Activated CD8-positive, alpha-beta T cell treated with anti-CD3 and anti-CD28 coated beads, Interleukin-2, amount 10 ng/mL, durations not matched to agents 7 days and 5 days (primary cell): ENCODE results near the gene FOXD4. TPM values are rescaled to one million over a fixed set of nuclear protein-coding genes. Genes with fewer than 3 reads are reported as not detected.
"Not testable (repeated sequence)": the region's sequence is repeated elsewhere in the genome, so short reads cannot be mapped to it uniquely, and the experiment has no call there.

Source experiments
- ATAC-seq: fragments of 150-1000 bp; cut with Tn5 transposase; one replicate; pipeline ENCODE4 v1.10.0; 2021; ENCODE audit warnings: moderate library complexity
- CTCF ChIA-PET: fragments of 350-600 bp; sonication (Branson Sonifier 250); formaldehyde crosslinking; loops from one replicate; lab custom pipeline; 2021; ENCODE audit warnings: antibody characterized with exemption; lab: Charles Lee
- POLR2A ChIA-PET: fragments of 350-600 bp; sonication (Branson Sonifier 250); formaldehyde crosslinking; loops from one replicate; lab custom pipeline; 2021; ENCODE audit warnings: antibody characterized with exemption; lab: Charles Lee
- DNase-seq: peaks from one replicate; pipeline ENCODE4 v3.0.0-alpha.2; 2020
- H3K27ac Mint-ChIP-seq: one replicate; pipeline ENCODE4 v1.8.0; 2021; ENCODE audit warnings: mild to moderate bottlenecking, mixed read lengths
- H3K27me3 Mint-ChIP-seq: one replicate; pipeline ENCODE4 v1.8.0; 2021; ENCODE audit warnings: low read depth, mixed read lengths
- H3K36me3 Mint-ChIP-seq: one replicate; pipeline ENCODE4 v1.8.0; 2021; ENCODE audit warnings: low read depth, mixed read lengths
- H3K4me1 Mint-ChIP-seq: one replicate; pipeline ENCODE4 v1.8.0; 2021; ENCODE audit warnings: low read depth, mixed read lengths
- H3K4me3 Mint-ChIP-seq: one replicate; pipeline ENCODE4 v1.8.0; 2021; ENCODE audit warnings: mild to moderate bottlenecking, mixed read lengths
- H3K9me3 Mint-ChIP-seq: one replicate; pipeline ENCODE4 v1.8.0; 2022; ENCODE audit warnings: mixed read lengths; ENCODE audit not compliant: insufficient read depth
- total RNA-seq, 2 experiments: library from RNA; stranded (reverse); gene quantifications; one replicate each; pipeline ENCODE4 v1.2.3, GENCODE V29; 2021

The FOXD4 gene
- total RNA-seq, 2 experiments from 2014 or later, result 0.52 TPM; not detected in 1

GRCh38 chr9:110672-111071 lies 7.5 kb downstream of the FOXD4 start:
- H3K9me3 Mint-ChIP-seq, H3K36me3 Mint-ChIP-seq, H3K4me3 Mint-ChIP-seq, ATAC-seq, DNase-seq, POLR2A ChIA-PET, CTCF ChIA-PET, H3K27ac Mint-ChIP-seq: not testable (repeated sequence)
- Mint-ChIP-seq H3K4me1 (peaks cover 12% of the 10 kb centered on the region), H3K27me3 (peaks cover 41% of the 10 kb centered on the region)

- CTCF ChIA-PET, ATAC-seq, H3K4me3 Mint-ChIP-seq, H3K27ac Mint-ChIP-seq, POLR2A ChIA-PET, H3K36me3 Mint-ChIP-seq, H3K4me1 Mint-ChIP-seq, H3K9me3 Mint-ChIP-seq, DNase-seq: not testable (repeated sequence)
- peaks cover 32% of the 10 kb centered on the region for H3K27me3 Mint-ChIP-seq
Measured at GRCh38 chr9:109540-109939, 8.7 kb downstream of the FOXD4 start.

- CTCF ChIA-PET, H3K9me3 Mint-ChIP-seq, H3K4me3 Mint-ChIP-seq, H3K27ac Mint-ChIP-seq, DNase-seq, POLR2A ChIA-PET, H3K36me3 Mint-ChIP-seq, ATAC-seq, H3K4me1 Mint-ChIP-seq: not testable (repeated sequence)
- peaks cover 33% of the 10 kb centered on the region for H3K27me3 Mint-ChIP-seq
Measured at GRCh38 chr9:108742-109495, 9.3 kb downstream of the FOXD4 start.

GRCh38 chr9:105991-106390 lies 12.2 kb downstream of the FOXD4 start:
- CTCF ChIA-PET, ATAC-seq, H3K9me3 Mint-ChIP-seq: not testable (repeated sequence)

GRCh38 chr9:100430-100829 lies 17.8 kb downstream of the FOXD4 start:
- CTCF ChIA-PET, H3K27me3 Mint-ChIP-seq, ATAC-seq, H3K4me3 Mint-ChIP-seq, H3K36me3 Mint-ChIP-seq, POLR2A ChIA-PET, DNase-seq, H3K27ac Mint-ChIP-seq, H3K9me3 Mint-ChIP-seq, H3K4me1 Mint-ChIP-seq: not testable (repeated sequence)

More at GRCh38 chr9:105991-106390, 12.2 kb downstream of the FOXD4 start:
- H3K4me1 Mint-ChIP-seq, H3K36me3 Mint-ChIP-seq, POLR2A ChIA-PET, DNase-seq, H3K27ac Mint-ChIP-seq, H3K4me3 Mint-ChIP-seq: not testable (repeated sequence)
- H3K27me3 Mint-ChIP-seq, result peaks cover 26% of the 10 kb centered on the region

- POLR2A ChIA-PET, H3K9me3 Mint-ChIP-seq, H3K4me3 Mint-ChIP-seq, ATAC-seq, H3K27ac Mint-ChIP-seq, DNase-seq, H3K36me3 Mint-ChIP-seq, H3K4me1 Mint-ChIP-seq, H3K27me3 Mint-ChIP-seq, CTCF ChIA-PET: not testable (repeated sequence)
Measured at GRCh38 chr9:99867-100266, 18.4 kb downstream of the FOXD4 start.

- ATAC-seq, POLR2A ChIA-PET: not testable (repeated sequence)
Measured at GRCh38 chr9:98775-99174, 19.4 kb downstream of the FOXD4 start.

GRCh38 chr9:94992-95391 lies 23.2 kb downstream of the FOXD4 start:
- peak; percentile 69 for ATAC-seq
- DNase-seq, POLR2A ChIA-PET, H3K36me3 Mint-ChIP-seq, H3K4me1 Mint-ChIP-seq, CTCF ChIA-PET, H3K9me3 Mint-ChIP-seq, H3K27me3 Mint-ChIP-seq, H3K27ac Mint-ChIP-seq, H3K4me3 Mint-ChIP-seq: not testable (repeated sequence)

More at GRCh38 chr9:98775-99174, 19.4 kb downstream of the FOXD4 start:
- CTCF ChIA-PET, H3K4me3 Mint-ChIP-seq, H3K27ac Mint-ChIP-seq, DNase-seq, H3K9me3 Mint-ChIP-seq, H3K27me3 Mint-ChIP-seq, H3K4me1 Mint-ChIP-seq, H3K36me3 Mint-ChIP-seq: not testable (repeated sequence)

- H3K9me3 Mint-ChIP-seq, H3K36me3 Mint-ChIP-seq, H3K27ac Mint-ChIP-seq, POLR2A ChIA-PET, H3K4me3 Mint-ChIP-seq, DNase-seq, H3K4me1 Mint-ChIP-seq, ATAC-seq, CTCF ChIA-PET, H3K27me3 Mint-ChIP-seq: not testable (repeated sequence)
Measured at GRCh38 chr9:94323-94722, 23.9 kb downstream of the FOXD4 start.

GRCh38 chr9:93909-94308 lies 24.3 kb downstream of the FOXD4 start:
- H3K36me3 Mint-ChIP-seq, DNase-seq, H3K27ac Mint-ChIP-seq, H3K4me3 Mint-ChIP-seq, H3K9me3 Mint-ChIP-seq, ATAC-seq, POLR2A ChIA-PET, CTCF ChIA-PET, H3K27me3 Mint-ChIP-seq, H3K4me1 Mint-ChIP-seq: not testable (repeated sequence)

GRCh38 chr9:90851-91250 lies 27.4 kb downstream of the FOXD4 start:
- H3K9me3 Mint-ChIP-seq, H3K27me3 Mint-ChIP-seq, CTCF ChIA-PET, H3K4me3 Mint-ChIP-seq, ATAC-seq, POLR2A ChIA-PET, H3K36me3 Mint-ChIP-seq, DNase-seq, H3K27ac Mint-ChIP-seq, H3K4me1 Mint-ChIP-seq: not testable (repeated sequence)

- H3K4me3 Mint-ChIP-seq, CTCF ChIA-PET, H3K9me3 Mint-ChIP-seq, H3K36me3 Mint-ChIP-seq, DNase-seq, H3K4me1 Mint-ChIP-seq, H3K27ac Mint-ChIP-seq, POLR2A ChIA-PET, H3K27me3 Mint-ChIP-seq: not testable (repeated sequence)
- ATAC-seq, result peak; percentile 85
Measured at GRCh38 chr9:88396-89037, 29.7 kb downstream of the FOXD4 start.
